GM06990 (cell line): ENCODE data around the gene RGS8.

Source experiments
- DNase-seq: peaks from one replicate; pipeline ENCODE4 v3.0.0-alpha.2; 2011; ENCODE audit not compliant: insufficient read length; ENCODE audit errors: extremely low read depth
- H3K27me3 ChIP-seq: replicated peaks from 2 replicates; pipeline ENCODE4 v1.6.0; 2011; ENCODE audit warnings: low read length; ENCODE audit not compliant: control insufficient read depth, insufficient read depth
- H3K36me3 ChIP-seq: 2 replicates; pipeline ENCODE4 v1.5.1; 2011; ENCODE audit warnings: low read length; ENCODE audit not compliant: control insufficient read depth, insufficient read depth
- H3K4me3 ChIP-seq: replicated peaks from 2 replicates; pipeline ENCODE4 v1.5.1; 2011; ENCODE audit warnings: low read depth, mild to moderate bottlenecking, control low read depth, low read length
- CTCF ChIP-seq: IDR thresholded peaks from 2 replicates; pipeline ENCODE4 v1.5.1; 2011; ENCODE audit warnings: low read length, control low read depth, mild to moderate bottlenecking, inconsistent platforms; ENCODE audit not compliant: insufficient read depth, poor library complexity, severe bottlenecking

The RGS8 gene

DNA sequence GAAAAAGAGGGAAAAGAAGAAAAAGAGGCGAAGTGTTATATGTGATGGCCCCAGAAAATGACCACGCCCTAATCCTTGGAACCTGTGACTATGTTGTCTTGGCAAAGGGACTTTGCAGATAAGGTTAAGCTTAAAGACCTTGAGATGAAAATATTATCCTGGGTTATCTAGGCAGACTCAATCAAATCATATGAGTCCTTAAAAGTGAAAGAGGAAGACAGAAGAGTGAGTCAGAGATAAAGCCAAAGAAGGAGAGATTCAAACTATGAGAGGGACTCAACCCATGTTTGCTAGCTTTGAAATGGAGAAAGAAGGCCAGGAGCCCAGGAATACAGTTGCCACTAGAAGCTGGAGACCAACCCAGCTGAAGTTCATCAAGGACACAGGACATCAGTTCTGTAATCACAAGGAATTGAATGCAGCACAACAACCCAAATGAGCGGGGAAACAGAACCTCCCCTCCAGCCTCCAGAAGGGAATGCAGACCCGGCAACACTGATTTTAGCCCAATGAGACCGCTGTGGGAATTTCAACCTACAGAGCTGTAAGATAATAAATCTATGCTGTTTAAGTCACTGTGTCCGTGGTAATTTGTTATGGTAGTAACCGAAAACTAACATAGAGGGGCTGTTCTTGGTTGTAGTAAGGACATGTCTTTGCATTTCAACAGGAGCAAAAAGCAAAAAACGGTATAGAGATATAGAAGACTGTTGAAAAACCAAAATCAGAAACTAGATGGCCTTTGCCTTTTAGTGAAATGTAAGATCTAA, 4.2 kb upstream of the RGS8 start:
- DNase-seq, result no peak
- Histone ChIP-seq H3K4me3 (no peak overlapping the region), H3K36me3 (no peaks in the 10 kb centered on the region)

GRCh38 chr1:182687361-182687760, 3.0 kb upstream of the RGS8 start:
- no peaks in the 10 kb centered on the region for H3K27me3 ChIP-seq
- TF ChIP-seq CTCF, result no peak
- no peaks in the 10 kb centered on the region for H3K36me3 ChIP-seq
- H3K4me3 ChIP-seq, result no peak overlapping the region
- DNase-seq, result no peak

More for the DNA sequence above, 4.2 kb upstream of the RGS8 start:
- H3K27me3 ChIP-seq, result no peaks in the 10 kb centered on the region
- TF ChIP-seq CTCF, result no peak

GRCh38 chr1:182686446-182686845, 2.1 kb upstream of the RGS8 start:
- DNase-seq, result no peak
- Histone ChIP-seq H3K4me3 (no peak overlapping the region), H3K27me3 (no peaks in the 10 kb centered on the region), H3K36me3 (no peaks in the 10 kb centered on the region)
- TF ChIP-seq CTCF, result no peak

GRCh38 chr1:182685215-182685614, 828 bp upstream of the RGS8 start:
- no peak overlapping the region for H3K4me3 ChIP-seq
- H3K27me3 ChIP-seq, result no peaks in the 10 kb centered on the region
- H3K36me3 ChIP-seq, result no peaks in the 10 kb centered on the region
- DNase-seq, result no peak
- no peak for TF ChIP-seq CTCF

DNA sequence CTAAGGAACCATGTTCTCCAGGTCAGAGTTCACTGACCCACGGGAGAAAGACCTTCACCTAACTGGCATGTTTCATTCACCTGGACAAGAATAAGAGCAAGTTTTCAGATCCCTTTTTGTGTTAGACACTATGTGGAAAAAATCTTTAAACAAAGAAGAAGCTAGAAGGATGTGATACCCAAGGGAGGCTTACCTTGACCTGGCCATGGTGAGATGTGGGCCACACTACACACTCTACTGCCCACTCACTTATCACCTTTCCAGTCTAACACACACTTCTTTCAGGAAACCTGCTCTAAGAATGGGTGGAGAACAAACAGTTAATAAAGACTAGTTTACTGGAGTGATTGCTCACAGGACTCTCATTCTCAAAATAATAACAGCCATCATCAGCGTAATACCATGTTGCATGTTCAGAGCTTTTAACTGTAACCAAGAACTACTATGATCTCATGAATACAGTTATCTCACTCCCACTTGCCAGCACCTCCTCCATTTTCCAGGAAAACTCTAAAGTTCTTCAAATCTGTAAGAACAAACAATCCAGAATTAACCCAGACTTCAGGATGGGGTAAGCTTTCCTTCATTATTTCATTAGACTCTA, 1.4 kb downstream of the RGS8 start:
- no peak overlapping the region for H3K4me3 ChIP-seq

More for the DNA sequence above, 1.4 kb downstream of the RGS8 start:
- Histone ChIP-seq H3K36me3 (no peaks in the 10 kb centered on the region), H3K27me3 (no peaks in the 10 kb centered on the region)
- no peak for DNase-seq
- no peak for TF ChIP-seq CTCF
